Activated gamma-delta T cell (primary cell): ENCODE data around the gene KIAA0586.
"Not testable (repeated sequence)": the region's sequence is repeated elsewhere in the genome, so short reads cannot be mapped to it uniquely, and the experiment has no call there.

Experiments used
- DNase-seq: peaks from one replicate; lab custom pipeline; 2025; lab: John Stamatoyannopoulos, UW

The KIAA0586 gene

GRCh38 chr14:58547649-58548048 lies 120.1 kb downstream of the KIAA0586 start:
- no peak for DNase-seq

- no peak for DNase-seq
Observed at GRCh38 chr14:58549105-58549757, 121.7 kb downstream of the KIAA0586 start.

GRCh38 chr14:58553959-58554358 lies 126.4 kb downstream of the KIAA0586 start:
- no peak for DNase-seq

GRCh38 chr14:58555647-58556046 lies 128.1 kb downstream of the KIAA0586 start:
- no peak for DNase-seq

GRCh38 chr14:58557242-58557641 lies 129.7 kb downstream of the KIAA0586 start:
- DNase-seq, result no peak

- no peak for DNase-seq
Observed at GRCh38 chr14:58560208-58560607, 132.7 kb downstream of the KIAA0586 start.

- no peak for DNase-seq
Observed at GRCh38 chr14:58562141-58562540, 134.6 kb downstream of the KIAA0586 start.

GRCh38 chr14:58563978-58564377 lies 136.5 kb downstream of the KIAA0586 start:
- DNase-seq, result no peak

GRCh38 chr14:58565832-58566231 lies 138.3 kb downstream of the KIAA0586 start:
- no peak for DNase-seq

GRCh38 chr14:58566979-58567378 lies 139.5 kb downstream of the KIAA0586 start:
- no peak for DNase-seq

GRCh38 chr14:58568322-58568721 lies 140.8 kb downstream of the KIAA0586 start:
- no peak for DNase-seq

GRCh38 chr14:58571256-58571655 lies 143.7 kb downstream of the KIAA0586 start:
- no peak for DNase-seq

- DNase-seq, result no peak
Observed at GRCh38 chr14:58571769-58572472, 144.4 kb downstream of the KIAA0586 start.

GRCh38 chr14:58572473-58572853 lies 144.9 kb downstream of the KIAA0586 start:
- no peak for DNase-seq

- no peak for DNase-seq
Observed at GRCh38 chr14:58572863-58573262, 145.3 kb downstream of the KIAA0586 start.

- no peak for DNase-seq
Observed at GRCh38 chr14:58574623-58575022, 147.1 kb downstream of the KIAA0586 start.

- DNase-seq, result no peak
Observed at GRCh38 chr14:58575956-58576355, 148.4 kb downstream of the KIAA0586 start.

- not testable (repeated sequence) for DNase-seq
Observed at GRCh38 chr14:58580035-58580434, 152.5 kb downstream of the KIAA0586 start.

GRCh38 chr14:58581389-58581788 lies 153.9 kb downstream of the KIAA0586 start:
- not testable (repeated sequence) for DNase-seq

GRCh38 chr14:58584383-58584782 lies 156.9 kb downstream of the KIAA0586 start:
- no peak for DNase-seq

- DNase-seq, result no peak
Observed at GRCh38 chr14:58587271-58587670, 159.8 kb downstream of the KIAA0586 start.

- DNase-seq, result not testable (repeated sequence)
Observed at GRCh38 chr14:58588321-58588720, 160.8 kb downstream of the KIAA0586 start.

- DNase-seq, result no peak
Observed at GRCh38 chr14:58593977-58594376, 166.5 kb downstream of the KIAA0586 start.

GRCh38 chr14:58597041-58597440 lies 169.5 kb downstream of the KIAA0586 start:
- DNase-seq, result no peak
